AG04449 (cell line): ENCODE measurements around the gene NGEF.
"Not testable (repeated sequence)": the region's sequence is repeated elsewhere in the genome, so short reads cannot be mapped to it uniquely, and the experiment has no call there.

Source experiments
- CTCF ChIA-PET: fragments of 350-600 bp; formaldehyde crosslinking; extraction: SDS; loops from one replicate; lab custom pipeline; 2021; ENCODE audit warnings: antibody characterized with exemption; lab: Yijun Ruan, JAX
- POLR2A ChIA-PET: fragments of 400-600, 350-600 bp; formaldehyde crosslinking; extraction: SDS; loops from one replicate; lab custom pipeline; 2020; ENCODE audit warnings: antibody characterized with exemption, inconsistent platforms; lab: Yijun Ruan, JAX
- DNase-seq: peaks from one replicate; pipeline ENCODE4 v3.0.0-alpha.2; 2010; ENCODE audit warnings: low read depth, low spot score
- H3K4me3 ChIP-seq: 2 replicates; pipeline ENCODE4 v1.5.1; 2011; ENCODE audit warnings: low read depth, mild to moderate bottlenecking, control low read depth, low read length
- TF ChIP-seq, protein P1 (sequence below): IDR thresholded peaks from one replicate; pipeline ENCODE4 v1.5.1; 2011; ENCODE audit warnings: mild to moderate bottlenecking, moderate library complexity, low read length, control low read depth, inconsistent platforms; ENCODE audit not compliant: insufficient read depth; ENCODE audit errors: missing control alignments

The NGEF gene

GRCh38 chr2:233053928-233054784, 41.1 kb upstream of the NGEF start:
- no peak overlapping the region for H3K4me3 ChIP-seq
- TF ChIP-seq, protein P1, sequence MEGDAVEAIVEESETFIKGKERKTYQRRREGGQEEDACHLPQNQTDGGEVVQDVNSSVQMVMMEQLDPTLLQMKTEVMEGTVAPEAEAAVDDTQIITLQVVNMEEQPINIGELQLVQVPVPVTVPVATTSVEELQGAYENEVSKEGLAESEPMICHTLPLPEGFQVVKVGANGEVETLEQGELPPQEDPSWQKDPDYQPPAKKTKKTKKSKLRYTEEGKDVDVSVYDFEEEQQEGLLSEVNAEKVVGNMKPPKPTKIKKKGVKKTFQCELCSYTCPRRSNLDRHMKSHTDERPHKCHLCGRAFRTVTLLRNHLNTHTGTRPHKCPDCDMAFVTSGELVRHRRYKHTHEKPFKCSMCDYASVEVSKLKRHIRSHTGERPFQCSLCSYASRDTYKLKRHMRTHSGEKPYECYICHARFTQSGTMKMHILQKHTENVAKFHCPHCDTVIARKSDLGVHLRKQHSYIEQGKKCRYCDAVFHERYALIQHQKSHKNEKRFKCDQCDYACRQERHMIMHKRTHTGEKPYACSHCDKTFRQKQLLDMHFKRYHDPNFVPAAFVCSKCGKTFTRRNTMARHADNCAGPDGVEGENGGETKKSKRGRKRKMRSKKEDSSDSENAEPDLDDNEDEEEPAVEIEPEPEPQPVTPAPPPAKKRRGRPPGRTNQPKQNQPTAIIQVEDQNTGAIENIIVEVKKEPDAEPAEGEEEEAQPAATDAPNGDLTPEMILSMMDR, result peak; percentile 93
- POLR2A ChIA-PET, result no interaction called here
- CTCF ChIA-PET, result interaction anchor here (0.6 to 7.4 kb wide), 61 partner anchors 10 to 1099 kb away, joined by 3 to 168 read pairs (median 4); partner anchors contain the start of genes ATG16L1, KCNJ13 and NEU2
- DNase-seq, result no peak

- CTCF ChIA-PET, result interaction anchor here (1.1 to 7.4 kb wide), 14 partner anchors 8 to 209 kb away, joined by 3 to 168 read pairs (median 12); partner anchors contain the start of gene NEU2
- POLR2A ChIA-PET, H3K4me3 ChIP-seq, DNase-seq: not testable (repeated sequence)
These were observed 39.5 kb upstream of the NGEF start for GRCh38 chr2:233052517-233052916.

DNA sequence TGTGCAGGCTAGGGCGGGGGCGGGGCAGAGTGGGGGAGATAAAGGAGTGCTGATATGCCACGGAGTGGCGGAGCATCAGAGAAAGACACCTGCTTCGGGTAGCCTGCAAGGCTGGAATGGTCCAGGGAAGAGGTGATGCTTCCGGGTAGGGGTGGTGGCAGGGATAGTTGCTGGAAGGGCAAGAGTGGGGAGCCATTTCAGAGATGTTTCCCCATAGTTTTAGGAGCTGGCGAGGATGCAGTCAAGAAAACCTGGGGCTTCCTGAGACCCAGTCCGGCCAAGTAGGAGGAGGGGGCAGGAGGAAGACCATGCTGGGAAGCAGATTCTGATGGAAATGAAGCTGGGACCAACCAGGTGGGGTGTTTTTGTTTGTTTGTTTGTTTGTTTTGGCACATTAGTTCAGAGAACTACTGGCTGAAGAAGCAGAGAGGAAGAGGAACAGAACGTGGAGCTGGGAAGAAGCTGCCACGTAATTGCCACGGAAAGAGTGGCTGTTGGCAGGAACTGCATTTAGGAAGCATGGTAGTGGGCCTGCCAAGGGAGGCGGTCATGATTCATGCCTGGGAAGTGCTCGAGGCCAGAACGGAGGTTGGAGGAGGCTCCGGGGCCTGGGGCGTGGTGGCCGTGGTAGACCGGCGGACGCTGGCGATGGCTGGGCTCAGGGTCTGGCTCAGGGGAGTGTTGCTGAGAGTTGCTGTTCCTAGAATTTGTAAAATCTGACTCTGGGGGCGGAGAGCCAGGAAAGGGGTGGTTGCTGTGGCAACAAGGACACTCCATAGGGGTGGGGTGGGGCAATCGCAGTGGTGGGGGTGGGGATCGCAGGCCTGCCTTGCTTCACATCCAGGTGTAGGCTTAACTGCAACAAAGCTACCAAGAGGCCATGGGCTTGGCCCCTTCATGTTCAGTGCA, 38.4 kb upstream of the NGEF start:
- DNase-seq, result no peak
- POLR2A ChIA-PET, result no interaction called here

GRCh38 chr2:233049194-233049761, 36.2 kb upstream of the NGEF start:
- DNase-seq, result no peak
- ChIA-PET CTCF (interaction anchor here (1.0 to 1.6 kb wide), 4 partner anchors 17 to 196 kb away, joined by 3 to 4 read pairs (median 3); no protein-coding TSS in a partner anchor), POLR2A (no interaction called here)
- TF ChIP-seq, protein P1, result no peak
- no peak overlapping the region for H3K4me3 ChIP-seq

More for the DNA sequence above, 38.4 kb upstream of the NGEF start:
- CTCF ChIA-PET, result interaction anchor here (1.7 to 7.4 kb wide), 5 partner anchors 7 to 194 kb away, joined by 4 to 168 read pairs (median 38); partner anchors contain the start of gene NEU2
- no peak overlapping the region for H3K4me3 ChIP-seq
- TF ChIP-seq, protein P1, result no peak

- ChIA-PET CTCF (interaction anchor here (1.0 to 1.6 kb wide), 4 partner anchors 17 to 196 kb away, joined by 3 to 4 read pairs (median 3); no protein-coding TSS in a partner anchor), POLR2A (no interaction called here)
- no peak overlapping the region for H3K4me3 ChIP-seq
- DNase-seq, result no peak
- TF ChIP-seq, protein P1, result no peak
These were observed 35.6 kb upstream of the NGEF start for GRCh38 chr2:233048569-233049193.

- TF ChIP-seq, protein P1, result no peak
- ChIA-PET POLR2A (no interaction called here), CTCF (interaction anchor here (0.9 to 1.5 kb wide), 3 partner anchors 18 to 195 kb away, joined by 4 to 5 read pairs (median 5); no protein-coding TSS in a partner anchor)
- DNase-seq, result no peak
- H3K4me3 ChIP-seq, result no peak overlapping the region
These were observed 34.6 kb upstream of the NGEF start for GRCh38 chr2:233047667-233048066.
